Medulla oblongata (tissue), 1 donor: ENCODE data around the gene GRAMD1A.
"Not testable (repeated sequence)": the region's sequence is repeated elsewhere in the genome, so short reads cannot be mapped to it uniquely, and the experiment has no call there.

Source experiments
- DNase-seq: peaks from one replicate; pipeline ENCODE4 v3.0.0-alpha.2; 2015; ENCODE audit errors: extremely low spot score

GRAMD1A gene

DNA sequence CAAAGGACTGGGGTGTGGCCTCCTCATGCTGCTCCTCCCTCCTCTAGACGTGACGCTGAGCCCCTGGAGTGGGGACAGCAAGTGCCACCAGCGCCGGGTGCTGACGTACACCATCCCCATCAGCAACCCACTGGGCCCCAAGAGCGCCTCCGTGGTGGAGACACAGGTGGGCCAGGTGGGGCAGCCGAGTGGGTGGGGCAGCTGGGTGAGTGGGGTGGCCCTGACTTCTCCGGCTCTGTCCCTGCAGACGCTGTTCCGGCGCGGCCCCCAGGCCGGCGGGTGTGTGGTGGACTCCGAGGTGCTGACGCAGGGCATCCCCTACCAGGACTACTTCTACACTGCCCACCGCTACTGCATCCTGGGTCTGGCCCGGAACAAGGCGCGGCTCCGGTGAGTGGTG is 19.0 kb downstream of the GRAMD1A start:
- DNase-seq, result no peak

DNA sequence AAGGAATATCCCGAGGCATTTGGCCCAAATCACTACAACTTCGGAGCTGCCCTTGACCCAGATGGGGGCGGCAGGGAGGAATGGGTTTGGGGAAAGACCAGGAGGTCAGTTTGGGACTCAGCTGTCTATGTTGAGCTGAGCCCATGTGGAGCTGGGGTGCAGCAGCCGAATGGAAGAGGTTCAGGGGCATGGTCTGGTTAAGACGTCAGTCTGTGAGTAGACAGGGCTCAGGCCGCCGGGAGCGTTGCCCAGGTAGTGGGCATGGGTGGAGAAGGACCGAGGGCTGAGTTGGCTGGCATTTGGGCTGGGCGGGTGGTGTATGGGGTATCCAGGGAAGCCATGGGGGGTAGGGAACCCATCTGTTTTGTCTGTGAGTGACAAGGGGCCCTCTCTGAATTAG is 20.9 kb downstream of the GRAMD1A start:
- no peak for DNase-seq

GRCh38 chr19:35021596-35021995 is 21.5 kb downstream of the GRAMD1A start:
- no peak for DNase-seq

- no peak for DNase-seq
These were observed 22.3 kb downstream of the GRAMD1A start for GRCh38 chr19:35022460-35022859.

GRCh38 chr19:35023428-35023827 is 23.3 kb downstream of the GRAMD1A start:
- no peak for DNase-seq

GRCh38 chr19:35024095-35024494 is 24.0 kb downstream of the GRAMD1A start:
- no peak for DNase-seq

DNA sequence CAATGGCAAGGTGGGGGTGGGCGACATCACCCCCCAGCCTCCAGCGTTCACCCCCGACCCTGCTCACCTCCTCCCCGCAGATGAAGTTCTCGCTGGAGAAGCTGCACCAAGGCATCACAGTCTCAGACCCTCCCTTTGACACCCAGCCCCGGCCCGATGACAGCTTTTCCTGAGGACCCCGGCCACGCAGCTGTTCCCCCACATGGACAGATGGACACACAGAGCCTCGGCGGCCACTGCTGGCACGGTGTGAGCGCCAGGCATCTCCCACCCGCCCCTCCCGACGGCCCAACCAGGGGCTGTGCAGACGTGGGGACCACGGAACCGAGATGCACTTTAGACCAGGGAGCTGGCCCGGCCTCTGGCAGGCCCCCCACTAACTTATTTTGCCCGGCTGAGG is 25.8 kb downstream of the GRAMD1A start:
- DNase-seq, result no peak

- DNase-seq, result no peak
These were observed 26.3 kb downstream of the GRAMD1A start for GRCh38 chr19:35026418-35026817.

DNA sequence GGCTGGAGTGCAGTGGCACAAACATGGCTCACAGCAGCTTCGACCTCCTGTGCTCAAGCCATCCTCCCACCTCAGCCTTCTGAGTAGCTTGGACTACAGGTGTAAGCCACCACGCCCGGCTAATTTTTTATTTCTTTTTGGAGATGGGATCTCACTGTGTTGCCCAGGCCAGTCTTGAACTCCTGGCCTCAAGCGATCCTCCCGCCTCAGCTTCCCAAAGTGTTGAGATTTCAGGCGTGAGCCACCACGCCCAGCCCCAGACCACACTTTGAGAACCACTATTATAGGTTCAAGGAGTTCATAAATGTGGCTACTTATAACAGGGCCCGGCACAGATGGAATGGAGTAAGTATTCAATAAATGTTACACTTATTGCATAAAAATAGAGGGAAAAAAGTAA is 26.9 kb downstream of the GRAMD1A start:
- DNase-seq, result no peak

DNA sequence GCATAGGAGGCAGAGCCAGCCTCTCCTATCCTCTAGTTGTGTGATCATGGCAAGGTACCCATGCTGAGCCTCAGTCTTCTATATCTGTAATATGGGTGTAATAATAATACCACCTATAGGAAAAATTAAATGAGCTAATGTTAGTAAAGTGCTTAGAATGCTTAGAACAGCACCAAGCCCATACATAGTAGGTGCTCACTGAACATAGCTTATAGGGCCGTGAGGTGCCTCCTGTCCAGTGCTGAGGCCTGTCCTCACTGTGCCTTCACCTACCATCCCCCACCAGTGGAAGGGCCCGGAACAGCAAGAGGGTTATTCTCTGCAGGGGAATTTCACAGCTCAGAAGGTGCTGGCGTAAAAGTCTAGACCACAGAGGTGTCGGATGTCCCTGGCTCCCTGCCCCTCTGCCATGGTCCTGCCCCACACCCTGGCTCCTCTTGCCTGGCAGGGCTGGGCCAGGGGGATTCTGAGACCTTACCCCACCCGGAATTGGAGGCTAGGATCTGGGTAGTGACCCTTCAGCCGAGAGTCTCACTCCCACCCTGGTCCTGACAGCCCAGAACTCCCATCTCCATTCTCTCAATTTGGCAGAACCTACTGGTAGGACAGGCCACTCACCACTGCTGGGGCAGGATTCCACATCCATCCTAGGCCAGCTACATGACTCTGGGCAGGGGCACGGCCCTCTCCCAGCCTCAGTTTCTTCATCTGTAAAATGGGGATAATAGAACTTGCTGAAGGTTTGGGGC is 27.9 kb downstream of the GRAMD1A start:
- DNase-seq, result no peak

- DNase-seq, result not testable (repeated sequence)
These were observed 28.4 kb downstream of the GRAMD1A start for GRCh38 chr19:35028600-35028885.

GRCh38 chr19:35029275-35029736 is 29.2 kb downstream of the GRAMD1A start:
- DNase-seq, result not testable (repeated sequence)

GRCh38 chr19:35029737-35030256 is 29.7 kb downstream of the GRAMD1A start:
- DNase-seq, result no peak

DNA sequence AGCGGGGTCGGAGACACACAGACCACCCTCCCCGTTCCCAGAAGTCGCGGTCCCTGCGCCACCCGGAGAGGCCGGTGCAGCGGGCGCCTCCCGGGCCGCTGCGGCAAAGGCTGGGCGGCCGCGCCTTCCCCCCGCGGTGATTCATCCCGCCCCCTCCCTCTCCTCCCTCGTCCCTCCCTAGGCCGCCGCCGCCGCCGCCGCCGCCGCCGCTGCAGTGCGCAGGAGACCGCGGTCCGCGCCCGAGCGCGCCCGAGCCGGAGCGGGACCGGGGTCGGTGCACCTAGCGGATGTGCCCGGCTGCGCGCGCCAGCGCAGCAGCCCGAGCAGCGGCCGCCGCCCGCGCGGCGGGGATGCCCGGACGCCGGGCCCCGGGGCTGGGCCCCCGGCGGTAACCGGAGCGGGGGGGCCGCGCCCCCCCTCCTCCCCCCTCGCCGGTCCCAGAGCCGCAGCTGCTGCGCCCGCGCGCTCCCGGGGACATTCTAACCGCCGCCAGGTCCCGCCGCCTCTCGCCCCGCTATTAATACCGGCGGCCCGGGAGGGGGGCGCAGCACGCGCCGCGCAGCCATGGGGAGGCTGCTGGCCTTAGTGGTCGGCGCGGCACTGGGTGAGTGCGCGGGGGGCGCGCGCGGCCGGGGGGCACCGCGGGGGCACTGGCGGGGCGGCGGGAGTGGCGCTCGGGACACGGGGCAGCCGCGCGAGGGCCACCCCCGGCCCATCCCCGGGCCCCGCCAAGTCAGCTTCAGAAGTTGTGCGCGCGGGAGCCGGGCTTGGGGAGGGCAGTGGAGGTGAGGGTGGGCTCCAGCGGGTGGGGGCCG is 30.3 kb downstream of the GRAMD1A start, which contains the start of gene SCN1B:
SCN1B (plus strand) TSS at position 214 of the 815 bp plus-strand sequence; CDS start at position 565, 351 bp downstream.
- DNase-seq, result no peak

- DNase-seq, result peak; percentile 48
These were observed 31.2 kb downstream of the GRAMD1A start for GRCh38 chr19:35031072-35031881.

DNA sequence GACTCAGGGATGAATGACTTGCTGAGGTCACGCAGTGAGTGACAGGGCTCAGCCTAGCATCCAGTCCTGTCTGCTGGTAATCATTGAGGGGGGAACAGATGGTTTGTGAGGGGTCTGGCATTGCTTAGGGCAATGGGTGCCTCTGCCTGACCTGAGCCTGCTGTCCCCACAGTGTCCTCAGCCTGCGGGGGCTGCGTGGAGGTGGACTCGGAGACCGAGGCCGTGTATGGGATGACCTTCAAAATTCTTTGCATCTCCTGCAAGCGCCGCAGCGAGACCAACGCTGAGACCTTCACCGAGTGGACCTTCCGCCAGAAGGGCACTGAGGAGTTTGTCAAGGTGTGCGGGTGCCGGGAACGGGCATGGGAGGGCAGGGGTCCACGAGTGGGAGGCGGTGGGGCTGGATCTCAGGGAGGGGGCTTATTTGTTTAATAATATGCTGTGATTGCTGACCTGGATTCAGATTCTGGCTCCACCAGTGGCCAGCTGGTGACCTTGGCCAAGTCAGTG is 32.3 kb downstream of the GRAMD1A start:
- DNase-seq, result no peak

- DNase-seq, result no peak
These were observed 33.2 kb downstream of the GRAMD1A start for GRCh38 chr19:35033067-35034004.

DNA sequence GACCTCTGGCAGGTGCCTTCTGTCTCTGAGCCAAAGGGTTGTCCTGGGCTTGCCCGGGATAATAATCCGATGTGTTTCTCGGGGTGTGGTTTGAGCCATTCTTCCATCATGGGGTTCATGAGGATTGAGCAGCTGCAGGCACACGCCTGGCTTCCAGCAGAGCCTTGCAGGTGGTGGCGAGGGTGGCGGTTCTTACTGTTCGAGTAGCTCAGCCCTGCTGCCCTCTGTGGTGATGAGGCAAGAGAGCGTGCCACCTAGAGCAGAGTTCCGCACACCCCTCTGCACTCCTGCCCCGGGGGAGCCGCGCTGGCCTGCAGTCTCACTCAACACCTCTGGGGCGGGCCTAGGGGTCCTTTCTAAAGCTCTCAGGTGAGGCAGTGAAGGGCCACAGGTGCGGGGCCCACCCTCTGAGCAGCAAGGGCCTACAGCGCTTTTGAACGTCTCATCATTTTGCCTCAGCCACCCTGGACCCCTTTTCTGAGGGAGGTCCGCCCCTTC is 33.9 kb downstream of the GRAMD1A start:
- no peak for DNase-seq

GRCh38 chr19:35034588-35035382 is 34.7 kb downstream of the GRAMD1A start:
- no peak for DNase-seq
